NCI-H1694 (cell line): Measurements from ENCODE around the gene ZNF207.
"Not testable (repeated sequence)": the region's sequence is repeated elsewhere in the genome, so short reads cannot be mapped to it uniquely, and the experiment has no call there.

Experiments
- DNase-seq: peaks from one replicate; lab custom pipeline; 2025; lab: John Stamatoyannopoulos, UW

The ZNF207 gene

GRCh38 chr17:32349854-32350665, at the start of gene ZNF207:
TSS of gene ZNF207 (plus strand) at chr17:32350157. CDS start at chr17:32350286, 129 bp downstream.
- peak; percentile 98 for DNase-seq

DNA sequence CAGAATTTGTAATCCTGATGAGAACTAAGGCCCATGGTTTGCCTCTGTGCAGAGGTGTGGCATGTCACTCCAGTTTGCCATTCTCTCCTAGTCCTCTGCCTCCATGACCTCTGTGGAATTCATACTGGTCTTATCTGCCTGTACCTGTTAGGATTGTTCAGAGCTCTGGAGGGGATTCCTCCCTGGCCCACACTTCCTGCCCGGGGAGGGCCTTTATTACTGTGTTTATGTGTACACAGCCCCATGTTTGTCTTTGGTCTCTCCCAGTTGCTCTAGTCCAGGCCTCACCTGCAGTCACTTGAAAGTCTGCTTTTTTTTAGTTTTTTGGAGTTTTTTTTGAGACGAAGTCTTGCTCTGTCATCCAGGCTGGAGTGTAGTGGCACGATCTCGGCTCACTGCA, 47.9 kb upstream of the ZNF207 start:
- no peak for DNase-seq

DNA sequence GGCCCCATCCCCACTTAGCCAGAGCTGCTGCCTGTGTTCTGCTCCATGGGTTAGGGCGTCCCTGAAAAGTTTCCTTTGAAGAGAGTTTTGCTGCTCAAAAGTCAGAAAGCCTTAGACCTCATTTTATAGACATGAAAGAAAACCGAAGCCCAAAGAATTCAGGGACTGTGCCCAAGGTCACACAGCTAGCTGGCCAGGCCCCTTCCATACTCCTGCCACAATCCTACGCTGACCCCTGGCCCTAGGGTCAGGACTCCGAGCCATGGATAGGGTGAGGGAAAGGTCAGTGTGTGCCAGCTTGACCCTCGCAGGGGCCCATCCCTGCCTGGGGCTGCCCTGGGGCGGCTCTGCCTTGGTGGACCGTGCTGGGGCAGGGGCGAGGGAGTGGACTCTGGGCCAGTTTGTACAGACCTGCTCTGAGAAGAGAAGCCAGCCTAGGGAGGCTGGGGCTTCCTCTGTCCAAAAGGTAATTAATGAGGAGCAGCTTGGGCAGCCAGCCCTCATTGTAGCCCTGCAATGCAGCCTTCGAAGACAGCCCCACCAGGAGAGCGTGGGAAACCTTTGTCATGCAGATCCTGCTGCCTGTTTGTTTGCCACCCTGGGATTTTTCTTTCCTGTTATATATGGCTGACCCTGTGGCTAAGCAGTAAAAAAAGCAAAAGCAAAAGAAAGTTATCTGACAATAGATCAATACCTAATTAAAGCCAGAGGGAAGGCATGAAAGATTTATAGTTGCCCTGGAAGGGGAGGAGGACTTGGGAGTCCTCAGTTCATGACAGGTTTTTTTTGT, 46.9 kb upstream of the ZNF207 start:
- DNase-seq = no peak

GRCh38 chr17:32303781-32304288, 46.1 kb upstream of the ZNF207 start:
- DNase-seq = no peak

- no peak for DNase-seq
Measured at GRCh38 chr17:32305049-32305448, 44.9 kb upstream of the ZNF207 start.

DNA sequence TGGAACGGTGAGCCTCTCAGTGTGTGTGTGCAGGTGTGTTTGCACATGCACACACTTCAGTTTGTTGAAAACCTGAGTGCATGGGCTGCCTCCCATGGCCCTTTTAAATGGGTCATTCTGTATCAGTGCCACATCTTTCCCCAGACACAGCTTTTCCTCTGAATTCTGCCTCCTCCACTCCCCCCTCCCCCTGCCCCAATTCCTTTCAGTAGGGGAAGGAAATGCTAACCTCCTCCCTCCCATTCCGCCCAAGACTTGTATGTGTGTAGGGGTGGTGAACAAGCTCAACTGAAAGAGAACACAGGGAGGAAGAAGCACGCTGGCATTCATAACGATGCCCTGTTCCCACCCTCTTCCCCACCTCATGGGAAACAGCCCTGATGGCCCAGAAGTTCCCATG, 42.3 kb upstream of the ZNF207 start:
- DNase-seq = no peak

DNA sequence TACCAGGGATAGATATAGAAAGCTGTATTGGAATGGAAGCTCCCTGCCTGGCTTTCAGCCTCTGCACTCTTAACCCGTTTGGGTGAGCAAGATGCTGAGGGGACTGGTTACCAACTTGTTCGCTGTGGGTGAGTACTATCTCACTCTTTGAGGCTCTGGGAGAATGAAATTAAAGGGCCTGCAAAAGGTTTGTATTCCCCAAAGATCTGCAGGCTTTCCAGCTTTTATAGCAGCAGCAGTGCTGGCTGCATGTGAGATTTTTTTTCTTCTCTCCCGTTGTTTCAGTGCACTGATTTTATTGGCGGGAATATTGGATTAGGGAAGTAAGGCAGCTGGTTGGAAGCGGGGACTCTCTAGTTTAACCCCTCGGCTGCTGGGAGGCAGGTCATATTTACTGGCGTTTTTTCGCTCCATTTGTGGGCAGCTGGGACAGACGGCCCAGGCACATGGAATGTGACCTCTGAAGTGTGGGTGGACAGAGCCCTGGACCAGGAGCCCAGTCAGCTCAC, 38.9 kb upstream of the ZNF207 start:
- peak; percentile 86 for DNase-seq

- DNase-seq = peak; percentile 45
Measured at GRCh38 chr17:32314636-32315035, 35.3 kb upstream of the ZNF207 start.

- DNase-seq = no peak
Measured at GRCh38 chr17:32315171-32315570, 34.8 kb upstream of the ZNF207 start.

DNA sequence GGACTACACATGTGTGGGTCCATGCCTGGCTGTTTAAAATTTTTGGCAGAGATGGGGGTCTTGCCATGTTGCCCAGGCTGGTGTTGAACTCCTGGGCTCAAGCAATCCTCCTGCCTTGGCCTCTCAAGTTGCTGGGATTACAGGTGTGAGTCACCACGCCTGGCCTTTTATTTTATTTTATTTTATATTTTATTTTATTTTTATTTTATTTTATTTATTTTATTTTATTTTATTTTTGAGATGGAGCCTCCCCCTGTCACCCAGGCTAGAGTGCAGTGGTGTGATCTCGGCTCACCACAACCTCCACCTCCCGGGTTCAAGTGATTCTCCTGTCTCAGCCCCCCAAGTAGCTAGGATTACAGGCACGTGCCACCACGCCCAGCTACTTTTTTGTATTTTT, 33.3 kb upstream of the ZNF207 start:
- DNase-seq = not testable (repeated sequence)

GRCh38 chr17:32317353-32317752, 32.6 kb upstream of the ZNF207 start:
- DNase-seq = no peak

GRCh38 chr17:32318071-32318470, 31.9 kb upstream of the ZNF207 start:
- no peak for DNase-seq

GRCh38 chr17:32319548-32319905, 30.4 kb upstream of the ZNF207 start:
- peak; percentile 76 for DNase-seq

DNA sequence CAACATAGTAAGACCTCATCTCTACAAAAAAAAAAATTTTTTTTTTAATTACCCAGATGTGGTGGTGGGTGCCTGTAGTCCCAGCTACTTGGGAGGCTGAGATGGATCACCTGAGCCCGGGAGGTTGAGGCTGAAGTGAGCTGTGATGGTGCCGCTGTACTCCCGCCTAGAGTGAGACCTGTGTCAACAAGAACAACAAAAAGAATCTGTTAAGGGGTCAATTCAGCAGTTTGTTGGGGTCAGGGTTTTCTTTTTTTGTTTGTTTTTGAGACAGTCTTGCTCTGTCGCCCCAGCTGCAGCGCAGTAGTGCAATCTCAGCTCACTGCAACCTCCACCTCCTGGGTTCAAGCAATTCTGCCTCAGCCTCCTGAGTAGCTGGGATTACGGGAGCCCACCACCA, 29.9 kb upstream of the ZNF207 start:
- DNase-seq = not testable (repeated sequence)

GRCh38 chr17:32320847-32321246, 29.1 kb upstream of the ZNF207 start:
- no peak for DNase-seq

GRCh38 chr17:32323046-32323445, 26.9 kb upstream of the ZNF207 start:
- no peak for DNase-seq

- DNase-seq = no peak
Measured at GRCh38 chr17:32323811-32324491, 26.0 kb upstream of the ZNF207 start.

DNA sequence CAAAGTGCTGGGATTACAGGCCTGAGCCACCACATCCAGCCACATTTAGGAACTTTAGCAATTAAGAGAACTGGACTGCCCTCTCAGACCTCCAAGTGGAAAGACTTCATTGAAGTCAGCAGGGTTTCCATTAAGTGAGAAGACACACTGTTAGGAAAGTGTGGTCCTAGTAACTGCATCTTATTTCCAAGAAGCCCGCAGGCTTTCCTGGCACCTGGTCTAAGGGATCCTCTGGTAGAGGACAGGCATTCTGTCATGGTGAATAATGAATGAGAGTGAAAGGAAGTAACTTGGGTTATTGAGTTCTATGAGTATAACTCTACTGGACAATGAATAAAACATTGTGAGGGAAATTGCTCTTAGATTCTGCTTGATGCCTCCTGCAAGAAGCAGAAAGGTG, 22.0 kb upstream of the ZNF207 start:
- DNase-seq = no peak

DNA sequence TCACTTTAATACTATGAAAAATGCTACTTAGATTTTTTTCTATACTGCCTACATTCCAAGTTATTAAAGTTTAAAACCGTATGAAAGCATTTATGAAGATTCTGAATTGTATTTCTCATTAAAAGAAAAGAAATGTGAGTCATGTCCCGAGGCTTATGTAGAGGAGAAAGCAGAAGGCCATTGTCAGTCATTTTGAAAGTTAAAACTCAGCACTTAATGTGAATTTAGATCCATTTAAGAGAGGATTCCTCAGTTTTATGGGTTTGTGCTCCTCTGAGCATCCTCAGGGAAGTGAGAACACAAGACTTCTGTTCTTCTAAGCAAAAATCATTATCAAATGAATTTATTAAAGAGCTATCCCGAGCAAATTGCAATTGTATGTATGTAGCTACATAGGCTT, 19.8 kb upstream of the ZNF207 start:
- no peak for DNase-seq

DNA sequence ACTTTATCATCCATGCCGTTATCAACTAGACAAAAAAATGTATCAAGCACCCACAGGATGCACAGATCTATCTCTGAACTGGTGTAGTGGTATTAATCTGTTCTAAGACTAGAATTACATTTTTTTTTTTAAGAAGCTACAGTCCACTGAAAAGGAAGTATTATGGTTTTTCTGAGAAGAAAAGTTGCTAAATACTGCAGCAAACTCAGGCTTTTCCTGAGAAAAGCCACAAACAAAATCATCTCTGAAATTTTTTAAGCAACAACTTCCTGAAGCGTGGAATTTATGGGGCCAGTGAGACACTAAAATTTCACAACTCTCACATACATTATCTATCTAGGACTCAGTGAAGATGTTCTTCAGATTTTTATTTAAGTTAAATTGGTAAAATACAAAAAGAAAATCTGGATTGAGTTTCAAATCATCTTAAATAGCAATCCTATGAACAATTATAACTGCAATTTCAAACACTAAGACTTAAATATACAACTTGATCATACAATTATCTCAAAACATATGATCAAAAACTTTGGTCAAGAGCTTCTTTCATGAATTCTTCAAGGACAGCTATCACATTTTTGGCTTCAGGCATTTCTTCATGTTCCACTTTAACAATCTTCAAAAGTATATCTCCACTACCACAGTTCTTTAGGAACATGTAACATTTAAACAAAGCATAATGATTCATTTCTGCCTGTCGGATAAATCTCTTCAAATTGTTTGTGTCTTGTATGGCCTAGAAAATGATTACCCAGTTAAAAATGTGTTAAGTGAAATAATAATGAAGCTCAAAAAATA, 18.5 kb upstream of the ZNF207 start:
- DNase-seq = no peak

DNA sequence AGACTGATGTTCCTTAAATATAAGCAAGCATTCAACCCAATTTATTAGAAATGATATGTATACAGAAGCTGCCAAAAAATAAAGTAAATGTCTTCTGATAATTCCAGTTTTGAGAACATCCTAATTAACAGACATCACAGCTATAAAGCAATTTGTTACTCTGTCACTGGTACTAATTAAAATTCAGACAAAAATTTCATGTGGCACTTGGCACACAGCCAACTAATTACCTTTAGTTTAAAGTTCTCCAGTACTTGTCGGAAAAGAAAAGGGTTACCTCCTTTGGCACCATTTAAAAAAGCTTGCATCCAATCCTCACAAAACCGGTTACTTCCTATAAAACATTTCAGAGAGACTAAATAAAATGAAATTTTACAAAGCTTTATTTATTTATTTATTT, 16.8 kb upstream of the ZNF207 start:
- DNase-seq = no peak

DNA sequence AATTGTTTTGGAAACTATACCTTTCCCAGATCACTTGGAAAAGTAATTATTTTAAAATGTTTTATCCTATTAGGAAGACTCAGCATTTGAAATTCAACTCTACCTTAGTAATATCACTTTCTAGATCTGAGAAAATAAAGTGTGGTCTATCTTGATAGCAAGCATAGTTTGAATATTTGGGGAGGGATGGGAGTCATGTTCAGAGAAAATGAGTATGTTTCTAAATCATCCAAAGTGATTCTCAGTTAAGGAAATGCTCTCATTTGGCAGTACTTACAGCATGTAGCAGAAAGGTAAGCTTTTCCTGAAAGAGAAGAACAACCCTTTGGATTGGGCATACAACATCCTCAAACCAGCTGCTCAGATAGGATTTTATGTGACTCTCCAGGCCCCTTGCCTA, 14.9 kb upstream of the ZNF207 start:
- no peak for DNase-seq
